Adipose tissue (tissue), 3 donors: ENCODE measurements around the gene TENT4A. TPM values are rescaled to one million over a fixed set of nuclear protein-coding genes. Genes with fewer than 3 reads are reported as not detected.

Source experiments
- H3K27ac ChIP-seq: one replicate; pipeline ENCODE4 v1.5.1; 2013; ENCODE audit warnings: low read depth, low read length
- WGBS, 3 donors: extraction: QIAGEN DNeasy Blood & Tissue Kit; methylation state at CpG; one replicate each; pipeline ENCODE4 v1.1.7; 2013; 5-methylcytosine and 5-hydroxymethylcytosine counted together
- polyA plus RNA-seq, 3 donors: library from polyadenylated mRNA; stranded (reverse); fragments of 200-250 nt; gene quantifications; one replicate each; pipeline ENCODE4 v1.2.3, GENCODE V29; 2013
- donor health status: healthy with polysubstance abuse.
- donor health status: Bipolar disorder and iron deficiency.
- donor health status: healthy.

The TENT4A gene
- polyA plus RNA-seq, 3 donors: 6.2 to 14.8 (median 9.1) TPM

DNA sequence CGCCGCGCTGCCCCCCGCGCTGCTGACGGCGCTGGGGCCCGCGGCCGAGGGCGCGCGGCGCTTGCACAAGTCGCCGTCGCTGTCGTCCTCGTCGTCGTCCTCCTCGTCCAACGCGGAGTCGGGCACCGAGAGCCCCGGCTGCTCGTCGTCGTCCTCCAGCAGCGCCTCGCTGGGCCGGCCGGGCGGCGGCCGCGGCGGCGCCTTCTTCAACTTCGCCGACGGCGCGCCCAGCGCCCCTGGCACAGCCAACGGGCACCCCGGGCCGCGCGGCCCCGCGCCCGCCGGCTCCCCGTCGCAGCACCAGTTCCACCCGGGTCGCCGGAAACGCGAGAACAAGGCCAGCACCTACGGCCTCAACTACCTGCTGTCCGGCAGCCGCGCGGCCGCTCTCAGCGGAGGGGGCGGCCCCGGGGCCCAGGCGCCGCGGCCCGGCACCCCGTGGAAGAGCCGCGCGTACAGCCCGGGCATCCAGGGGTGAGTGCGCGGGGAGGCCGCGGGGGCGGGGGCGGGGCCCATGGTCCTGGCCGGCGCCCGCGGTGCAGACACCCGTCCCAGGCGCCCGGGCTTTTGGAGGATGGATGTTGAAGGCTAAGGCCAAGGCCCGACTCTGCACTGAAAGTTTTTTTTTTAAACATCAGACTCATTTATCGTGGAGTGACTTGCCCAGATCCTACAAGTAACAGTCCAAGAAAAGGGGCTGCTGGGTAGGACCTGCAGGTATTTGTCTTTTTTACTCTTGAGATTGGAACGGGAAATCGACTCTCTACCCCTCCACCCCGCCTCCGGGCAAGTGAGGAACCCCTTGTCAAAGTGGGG, 1.2 kb downstream of the TENT4A start:
- 0 to 1% (median 1%) methylated on average over 80 to 99 of the region's 99 CpGs for WGBS, 3 donors
- H3K27ac ChIP-seq: peak overlapping the region; percentile 35

DNA sequence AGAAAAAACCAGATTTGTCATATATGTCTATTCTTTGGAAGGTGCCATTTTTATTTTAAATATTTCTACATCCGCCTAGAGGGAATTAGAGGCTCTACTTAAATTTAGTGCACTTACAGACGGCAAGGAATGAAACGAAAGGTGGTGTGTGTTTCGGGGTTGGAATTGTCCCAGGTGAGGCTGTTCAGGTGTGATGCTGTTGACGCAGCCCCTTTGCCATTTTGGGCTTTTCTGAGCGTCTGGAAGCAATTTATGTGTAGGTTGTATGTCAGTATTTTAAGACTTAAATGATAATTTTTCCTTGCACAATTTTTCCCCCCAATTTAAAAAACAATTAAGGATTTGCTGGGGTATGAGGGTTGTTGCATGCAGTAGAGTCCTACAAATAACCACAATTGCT, 2.0 kb downstream of the TENT4A start:
- WGBS, 3 donors: 52 to 62% (median 61%) methylated on average over 6 of the region's 6 CpGs
- no peak overlapping the region for H3K27ac ChIP-seq

DNA sequence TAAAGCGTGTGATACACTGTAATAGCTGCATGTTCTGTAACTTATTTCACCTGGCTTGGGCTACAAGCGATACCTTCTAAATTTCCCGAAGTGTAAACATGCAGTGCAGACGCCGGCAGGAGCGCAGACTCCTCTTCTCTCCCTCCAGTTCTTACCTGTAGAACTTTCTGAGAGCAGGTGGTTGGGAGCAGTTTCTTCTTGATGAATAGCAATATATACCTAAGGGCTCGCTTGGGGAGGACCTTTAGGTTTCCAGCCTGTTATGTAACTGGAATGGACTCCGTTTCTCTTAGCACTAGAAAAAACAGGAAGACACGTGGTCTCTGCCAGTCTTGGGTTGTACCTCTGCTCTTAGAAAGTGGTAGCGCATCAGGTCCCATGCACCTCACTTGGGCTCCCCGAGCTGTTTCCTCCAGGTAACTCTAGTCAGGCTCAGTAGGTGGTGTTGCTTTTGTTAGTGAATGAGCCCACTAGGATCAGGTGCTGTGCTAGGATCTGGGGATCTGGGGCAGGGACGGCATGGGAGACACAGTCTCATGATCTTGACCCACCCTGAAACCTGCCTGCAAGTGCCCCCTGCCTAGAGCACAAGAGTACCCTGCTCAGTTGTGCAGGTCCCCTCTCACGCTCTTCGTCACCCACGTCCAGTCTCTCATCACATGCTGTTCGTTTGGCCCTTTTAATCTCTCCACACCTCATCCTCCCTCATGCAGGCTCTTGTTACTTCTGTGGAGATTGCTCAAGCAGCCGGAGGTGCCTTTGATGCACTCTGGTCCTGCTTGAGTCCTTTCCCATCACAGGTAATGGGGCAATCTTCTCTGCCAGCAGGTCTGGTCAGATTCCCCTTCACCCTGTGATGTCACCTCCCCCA, 2.8 kb downstream of the TENT4A start:
- no peak overlapping the region for H3K27ac ChIP-seq
- WGBS, 3 donors: 45 to 52% (median 48%) methylated on average over 17 of the region's 17 CpGs

DNA sequence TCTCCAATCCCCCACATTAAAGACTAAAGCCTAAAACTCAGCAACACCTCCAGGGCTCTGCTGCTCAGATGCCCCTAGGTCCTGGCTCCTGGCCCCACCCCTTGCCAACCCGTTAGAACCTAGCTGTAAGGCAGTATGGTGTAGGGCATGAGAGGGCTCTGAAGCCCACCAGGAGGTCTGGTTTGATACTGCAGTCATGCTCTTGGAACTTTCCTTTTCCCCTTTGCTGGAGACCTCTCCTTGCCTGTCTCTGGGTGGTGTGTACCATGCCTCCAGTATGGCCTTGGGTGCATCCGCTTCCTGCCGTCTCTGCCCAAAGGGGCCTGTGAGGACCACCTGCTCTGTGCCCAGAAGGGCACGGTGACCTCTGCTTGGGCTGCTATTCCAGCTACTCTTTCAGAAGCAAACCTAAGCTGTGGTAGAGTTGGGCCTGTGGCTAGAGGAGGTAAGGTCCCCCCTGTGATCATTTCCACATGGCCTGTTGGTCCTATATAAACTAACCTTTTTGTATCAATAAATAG, 3.5 kb downstream of the TENT4A start:
- H3K27ac ChIP-seq: no peak overlapping the region
- 84 to 90% (median 90%) methylated on average over 4 of the region's 4 CpGs for WGBS, 3 donors

DNA sequence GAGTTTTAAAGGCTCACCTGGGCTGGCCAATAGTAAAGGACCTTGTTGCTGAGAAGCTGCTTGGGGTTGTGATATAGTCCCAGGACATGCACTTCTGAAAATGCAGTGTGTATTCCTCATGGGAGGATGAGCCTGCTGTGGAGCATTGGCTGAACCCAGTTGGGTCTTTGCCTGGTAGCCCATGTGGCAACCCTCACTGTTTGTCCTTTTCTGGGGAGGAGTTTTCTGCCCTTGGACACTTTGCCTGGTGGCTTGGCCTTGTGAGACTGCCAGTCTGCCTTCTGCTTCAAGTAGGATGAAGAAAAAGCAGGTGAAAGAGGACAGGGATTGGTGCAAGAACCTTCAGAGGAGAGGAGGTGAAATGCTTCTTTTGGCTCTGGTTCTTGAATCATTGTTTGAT, 4.0 kb downstream of the TENT4A start:
- H3K27ac ChIP-seq: no peak overlapping the region

DNA sequence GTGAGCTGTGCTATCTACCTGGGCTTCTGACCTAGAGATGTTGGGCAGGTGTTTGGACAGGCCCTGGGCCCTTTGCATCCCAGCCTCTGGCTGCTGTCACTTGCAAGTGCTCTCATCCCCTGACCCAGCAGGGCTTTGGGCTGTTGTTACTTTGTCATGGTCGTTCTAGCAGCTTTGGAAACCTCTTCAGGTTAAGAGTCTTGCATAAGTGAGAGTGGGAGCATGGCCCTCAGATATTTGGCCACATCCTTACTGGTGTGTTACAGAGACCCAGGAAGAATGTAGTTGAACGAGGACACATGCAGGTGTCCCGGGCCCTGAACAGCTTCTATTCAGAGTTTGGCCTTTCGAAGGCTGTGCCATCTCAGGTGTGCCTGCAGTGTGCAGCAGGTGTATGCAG, 4.5 kb downstream of the TENT4A start:
- no peak overlapping the region for H3K27ac ChIP-seq
- 59 to 60% (median 60%) methylated on average over 4 of the region's 4 CpGs for WGBS, 3 donors

DNA sequence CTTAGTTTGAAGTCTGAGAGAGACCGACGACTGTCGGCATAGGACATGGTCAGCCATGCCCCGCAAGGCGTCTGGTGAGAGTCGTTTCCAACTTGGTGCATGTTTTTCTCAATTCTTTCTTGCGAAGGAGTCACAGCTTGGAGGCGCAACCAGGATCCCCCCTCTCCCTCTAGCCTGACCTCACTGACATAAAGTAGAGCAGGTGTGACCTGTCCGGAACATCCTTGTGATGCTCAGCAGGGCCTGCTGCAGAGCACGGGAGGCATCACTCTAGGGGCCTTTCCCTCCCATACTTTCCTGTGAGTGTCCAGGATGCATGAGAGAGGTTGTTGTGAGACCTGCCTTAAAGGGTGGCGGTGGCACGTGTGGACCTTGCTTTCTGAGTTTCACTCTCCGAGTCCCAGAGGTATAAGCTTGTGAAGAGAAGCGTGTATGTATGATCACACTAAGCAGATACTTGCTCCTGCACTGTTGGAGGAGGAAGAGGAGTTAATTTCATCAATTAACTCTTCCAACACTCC, 5.0 kb downstream of the TENT4A start:
- WGBS, 3 donors: 79 to 85% (median 84%) methylated on average over 14 of the region's 14 CpGs

DNA sequence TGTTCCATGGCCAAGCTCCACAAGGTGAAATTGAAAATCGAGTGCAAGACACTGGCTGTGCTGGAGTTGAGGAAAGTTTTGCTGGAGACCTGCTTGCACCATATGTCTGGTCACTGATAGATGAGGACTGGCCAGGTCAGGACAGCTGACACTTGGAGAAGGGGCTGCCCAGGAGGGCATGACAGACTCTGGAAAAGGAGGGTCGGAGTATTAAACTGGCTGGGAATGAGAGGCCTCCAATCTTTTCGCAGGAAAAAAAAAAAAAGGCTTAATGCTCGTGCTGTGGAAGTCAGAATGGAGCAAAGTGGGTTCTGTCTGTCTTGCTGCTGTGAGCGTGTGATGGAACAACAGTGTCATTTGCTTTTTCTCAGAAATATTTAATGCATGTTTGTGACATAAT, 5.5 kb downstream of the TENT4A start:
- no peak overlapping the region for H3K27ac ChIP-seq
- WGBS, 3 donors: 63 to 79% (median 71%) methylated on average over 5 of the region's 5 CpGs

More for the DNA sequence above, 5.0 kb downstream of the TENT4A start:
- H3K27ac ChIP-seq: no peak overlapping the region

DNA sequence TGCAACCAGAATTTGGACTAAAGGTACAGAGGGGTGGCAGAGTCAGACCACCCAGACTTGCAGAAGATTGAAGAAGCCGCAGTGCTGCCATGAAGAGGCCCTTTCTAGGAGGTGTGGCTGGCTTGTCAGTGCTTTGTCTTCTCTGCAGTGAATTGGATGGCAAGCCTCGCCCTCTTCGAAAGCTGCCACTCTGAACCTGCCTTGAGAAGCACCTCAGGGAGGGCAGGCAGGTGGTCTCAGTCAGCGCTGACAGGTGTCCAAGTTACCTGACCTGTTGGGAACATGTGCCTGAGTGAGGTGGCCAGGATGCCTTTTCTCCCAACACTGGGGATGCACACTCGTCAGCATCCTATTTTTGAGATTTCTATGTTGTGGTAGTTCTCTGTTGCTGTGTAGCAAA, 6.2 kb downstream of the TENT4A start:
- no peak overlapping the region for H3K27ac ChIP-seq
- WGBS, 3 donors: 90 to 94% (median 93%) methylated on average over 5 of the region's 5 CpGs

DNA sequence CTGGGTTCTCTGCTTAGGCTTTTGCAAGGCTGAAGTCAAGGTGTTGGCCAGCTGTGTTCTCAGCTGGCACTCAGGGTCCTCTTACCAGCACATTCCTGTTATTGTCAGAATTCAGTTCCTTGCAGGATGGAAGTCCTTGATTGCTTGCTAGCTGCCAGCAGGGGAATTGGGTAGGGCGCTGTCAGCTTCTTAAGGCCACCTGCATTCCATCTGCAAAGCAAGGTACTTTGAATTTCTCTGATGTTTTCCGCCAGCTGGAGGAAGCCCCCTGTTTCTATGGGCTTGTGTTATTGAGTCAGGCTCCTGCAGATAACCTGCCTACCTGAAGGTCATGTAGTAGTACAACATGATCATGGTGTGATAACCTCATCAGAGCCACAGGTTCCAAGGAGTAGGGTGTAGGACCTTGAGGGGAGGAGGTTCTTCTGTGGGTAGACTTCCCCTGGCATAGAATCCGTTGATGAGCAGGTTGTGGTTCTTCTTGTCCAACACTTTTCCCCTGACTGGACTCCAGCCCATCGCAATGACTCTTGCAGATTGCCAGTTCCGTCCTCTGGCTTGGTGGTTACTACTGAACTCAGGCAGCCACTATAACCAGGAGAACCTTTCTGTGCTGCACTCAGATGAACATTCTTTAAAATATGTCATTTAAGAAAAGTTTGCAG, 6.8 kb downstream of the TENT4A start:
- H3K27ac ChIP-seq: no peak overlapping the region
- WGBS, 3 donors: 57 to 74% (median 60%) methylated on average over 5 of the region's 5 CpGs

DNA sequence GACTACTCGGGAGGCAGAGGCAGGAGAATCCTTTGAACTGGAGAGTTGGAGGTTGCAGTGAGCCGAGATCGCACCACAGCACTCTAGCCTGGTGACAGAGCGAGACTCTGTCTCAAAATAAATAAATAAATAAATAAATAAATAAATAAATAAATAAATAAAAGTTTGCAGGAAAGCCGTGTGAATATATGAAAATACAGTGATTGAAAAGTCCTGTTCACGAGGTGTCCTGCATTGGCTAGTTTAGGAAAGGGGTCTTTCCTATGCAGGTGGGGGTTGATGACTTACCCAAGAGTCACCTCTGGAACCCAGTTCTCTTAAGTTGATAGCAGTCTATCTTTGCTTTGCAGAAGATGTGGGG, 7.3 kb downstream of the TENT4A start:
- 81 to 91% (median 84%) methylated on average over 6 of the region's 6 CpGs for WGBS, 3 donors
- H3K27ac ChIP-seq: no peak overlapping the region

DNA sequence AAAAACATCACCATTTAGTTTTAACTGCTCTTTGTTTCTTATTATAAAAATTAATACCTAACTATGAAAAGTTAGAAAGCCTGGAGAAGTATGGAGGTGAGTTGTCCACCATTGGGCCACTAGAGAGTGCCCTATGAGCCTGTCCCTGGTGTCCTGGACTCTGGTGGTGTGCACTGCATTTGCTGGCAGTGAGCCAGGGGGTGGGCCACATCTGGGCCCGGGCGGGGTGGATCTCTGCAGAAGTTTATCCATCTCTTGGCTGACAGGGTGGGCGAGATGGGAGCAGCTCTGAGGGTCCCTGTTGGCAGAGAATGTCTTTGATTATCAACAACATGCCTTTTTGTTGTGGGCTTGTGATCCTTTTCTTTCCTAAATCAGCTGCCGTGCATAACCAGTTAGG, 8.2 kb downstream of the TENT4A start:
- WGBS, 3 donors: 43 to 62% (median 50%) methylated on average over 4 of the region's 4 CpGs
- H3K27ac ChIP-seq: no peak overlapping the region

DNA sequence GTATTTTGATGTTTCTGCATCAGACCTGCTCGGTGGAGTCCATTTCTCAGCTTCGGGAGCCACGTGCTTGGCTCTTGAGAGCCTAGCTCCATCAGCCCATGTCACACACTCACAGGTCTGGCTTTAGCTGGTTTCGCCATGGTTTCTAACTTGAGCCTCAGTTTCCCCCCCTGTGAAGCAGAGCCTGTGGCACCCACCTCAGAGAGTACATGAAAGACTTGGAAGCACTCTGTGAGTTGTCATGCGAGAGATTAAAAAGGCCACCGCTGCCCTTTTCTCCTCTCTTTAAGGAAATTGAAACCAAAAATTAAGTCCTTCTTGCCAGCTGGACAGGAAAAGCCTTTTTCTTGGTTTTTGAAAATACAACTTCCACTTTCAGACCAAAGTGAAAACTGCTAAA, 8.8 kb downstream of the TENT4A start:
- no peak overlapping the region for H3K27ac ChIP-seq
- 21 to 71% (median 31%) methylated on average over 6 of the region's 6 CpGs for WGBS, 3 donors

DNA sequence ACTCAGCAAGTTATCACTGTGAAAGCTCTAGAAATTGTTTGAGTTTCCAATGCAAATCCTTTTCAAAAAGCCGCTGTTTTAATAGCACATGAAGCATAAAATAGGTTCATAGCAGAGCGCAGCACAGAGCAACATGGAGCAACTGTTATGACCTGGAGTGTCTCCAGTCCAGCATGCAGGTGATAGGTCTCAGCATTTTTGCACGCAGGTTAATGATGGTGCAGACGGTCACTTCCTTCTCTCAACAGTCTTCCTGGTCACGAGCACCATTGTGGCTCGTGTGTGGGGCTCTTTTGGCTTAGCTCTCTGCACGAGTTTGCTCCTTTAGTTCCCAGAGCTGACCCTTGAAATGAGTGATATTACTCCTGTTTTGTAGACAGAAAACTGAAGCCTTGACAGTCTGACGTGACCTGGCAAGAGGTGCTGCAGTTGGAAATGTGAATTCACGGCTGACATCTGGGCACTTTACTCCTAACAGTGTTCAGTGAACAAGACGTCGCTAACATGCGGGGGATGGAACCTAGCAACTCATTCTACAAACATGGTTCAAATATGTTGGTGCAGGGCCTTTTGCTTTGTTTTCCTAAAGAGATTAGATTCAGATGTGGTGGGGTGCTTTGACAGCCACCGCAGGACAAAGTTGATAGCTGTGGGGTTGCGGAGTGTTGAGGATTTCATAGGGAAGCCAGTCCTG, 10.0 kb downstream of the TENT4A start:
- WGBS, 3 donors: 47 to 62% (median 57%) methylated on average over 14 of the region's 14 CpGs
- H3K27ac ChIP-seq: no peak overlapping the region

DNA sequence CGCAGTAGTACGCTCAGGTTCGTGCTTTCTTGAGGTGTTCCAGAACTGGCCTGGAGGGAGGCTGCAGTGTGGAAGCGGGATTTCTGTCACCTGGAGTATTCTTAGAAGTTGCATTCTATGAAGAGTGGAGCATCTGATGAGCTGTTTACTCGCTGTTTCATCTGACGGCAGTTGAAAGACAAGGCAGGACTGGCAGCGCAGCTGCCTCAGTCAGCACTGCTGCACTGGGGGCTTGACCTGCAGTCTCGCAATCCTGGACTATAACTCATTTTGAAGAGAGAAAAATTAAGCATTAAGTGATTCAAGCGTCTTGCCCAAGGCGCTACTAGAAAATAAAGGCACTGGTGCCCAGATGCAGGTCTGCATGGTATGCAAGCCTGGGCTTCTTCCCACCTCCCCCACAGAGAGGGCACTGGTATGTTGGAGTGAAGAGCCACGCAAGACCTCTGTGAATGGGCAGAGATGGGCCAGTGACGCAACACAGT, 10.6 kb downstream of the TENT4A start:
- no peak overlapping the region for H3K27ac ChIP-seq
- WGBS, 3 donors: 92 to 94% (median 94%) methylated on average over 12 of the region's 12 CpGs

DNA sequence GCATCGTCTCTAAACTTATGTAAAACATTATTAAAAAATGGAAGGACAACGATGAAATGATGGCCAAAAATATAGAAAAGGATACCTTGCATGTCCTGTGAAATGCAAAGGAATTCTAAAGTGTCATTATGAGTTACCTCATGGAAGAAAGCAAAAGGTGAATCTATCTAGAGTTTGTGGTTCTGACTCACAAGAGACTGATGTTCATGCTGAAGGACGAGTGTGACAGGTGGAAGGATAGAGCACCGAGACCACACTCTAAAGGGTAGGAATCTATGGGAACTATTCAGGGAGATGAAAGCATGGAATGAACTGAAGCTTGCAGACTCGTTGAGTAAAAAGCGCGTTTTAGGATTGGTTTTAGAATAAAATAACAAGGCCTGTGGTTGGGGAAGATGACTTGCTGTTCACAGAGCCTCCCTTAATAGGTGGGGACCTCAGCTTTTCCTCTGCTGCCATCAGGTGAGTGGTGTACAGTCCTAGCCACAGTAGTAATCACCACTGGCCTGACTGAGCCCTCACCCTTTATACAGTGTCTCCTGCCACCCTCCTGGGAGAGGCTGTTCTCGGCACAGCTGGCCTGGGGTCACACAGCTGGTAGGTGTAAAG, 11.2 kb downstream of the TENT4A start:
- 87 to 90% (median 88%) methylated on average over 8 of the region's 8 CpGs for WGBS, 3 donors

DNA sequence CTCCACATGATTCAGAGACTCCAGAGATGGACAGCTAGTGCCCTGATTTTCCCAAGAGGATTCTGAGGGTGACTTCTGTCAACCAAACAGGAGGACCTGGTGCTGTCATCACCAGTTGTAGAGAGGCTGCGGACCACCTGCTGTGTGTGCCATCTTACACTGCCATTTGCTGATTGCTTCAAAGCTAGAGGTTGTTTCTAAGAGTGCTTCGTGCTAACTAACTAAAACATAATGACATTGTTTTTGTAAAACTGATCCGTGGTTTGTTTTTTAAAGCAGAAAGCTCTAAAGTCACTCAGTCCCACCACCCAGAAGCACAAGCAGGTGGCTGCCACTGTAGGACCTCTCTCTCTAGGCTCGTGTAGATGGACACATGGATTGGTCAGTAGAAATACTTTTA, 12.2 kb downstream of the TENT4A start:
- WGBS, 3 donors: 86 to 90% (median 90%) methylated on average over 4 of the region's 4 CpGs
- H3K27ac ChIP-seq: no peak overlapping the region

More for the DNA sequence above, 11.2 kb downstream of the TENT4A start:
- H3K27ac ChIP-seq: no peak overlapping the region

DNA sequence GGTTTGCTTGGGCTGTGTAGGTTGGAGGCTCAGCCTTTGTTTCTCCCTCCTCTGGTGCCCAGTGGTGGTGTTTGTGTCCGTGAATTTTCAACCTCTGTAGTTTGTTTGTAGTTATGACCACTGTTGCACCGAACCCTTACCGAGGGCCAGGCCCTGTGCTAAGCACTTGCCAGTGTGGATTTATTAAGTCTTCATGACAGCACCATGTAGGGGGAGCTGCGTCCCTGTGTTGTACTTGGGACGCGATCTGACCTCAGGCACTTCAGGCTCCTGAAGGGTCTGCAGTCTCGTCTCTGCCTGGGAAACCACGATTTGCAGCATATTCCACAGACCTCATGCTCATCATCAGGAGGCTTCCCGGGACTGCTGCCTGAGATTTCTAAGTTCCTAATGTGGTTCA, 12.8 kb downstream of the TENT4A start:
- WGBS, 3 donors: 88 to 92% (median 89%) methylated on average over 9 of the region's 9 CpGs
- H3K27ac ChIP-seq: no peak overlapping the region
